IPS DF 19.7 (cell line): ENCODE data around the gene BSCL2.
"Not testable (repeated sequence)": the region's sequence is repeated elsewhere in the genome, so short reads cannot be mapped to it uniquely, and the experiment has no call there.

Experiments
- DNase-seq: peaks from one replicate; pipeline ENCODE4 v3.0.0-alpha.2; 2013; ENCODE audit warnings: low read depth, low spot score

Gene BSCL2

GRCh38 chr11:62719302-62719978 is 12.2 kb upstream of the BSCL2 start:
- DNase-seq = no peak

DNA sequence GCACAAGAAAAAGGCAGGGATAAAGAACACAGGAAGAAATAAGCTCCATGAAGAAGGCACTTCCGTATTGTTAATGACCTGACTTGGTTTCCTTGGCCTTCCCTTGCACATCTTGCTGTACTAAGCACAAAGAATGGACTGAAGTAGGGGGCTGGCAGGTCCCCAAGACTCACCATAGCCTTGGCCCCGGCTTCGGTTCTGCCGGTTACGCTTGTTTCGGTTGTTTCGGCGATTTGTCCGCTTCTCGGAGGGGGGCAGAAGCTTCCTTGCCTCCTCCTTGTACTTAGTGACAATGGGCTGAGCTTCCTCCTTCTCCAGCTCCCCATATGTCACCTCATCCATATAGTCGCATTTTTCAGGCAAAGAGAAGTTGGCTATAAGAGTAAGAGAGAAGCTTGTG is 9.6 kb upstream of the BSCL2 start:
- DNase-seq = no peak

DNA sequence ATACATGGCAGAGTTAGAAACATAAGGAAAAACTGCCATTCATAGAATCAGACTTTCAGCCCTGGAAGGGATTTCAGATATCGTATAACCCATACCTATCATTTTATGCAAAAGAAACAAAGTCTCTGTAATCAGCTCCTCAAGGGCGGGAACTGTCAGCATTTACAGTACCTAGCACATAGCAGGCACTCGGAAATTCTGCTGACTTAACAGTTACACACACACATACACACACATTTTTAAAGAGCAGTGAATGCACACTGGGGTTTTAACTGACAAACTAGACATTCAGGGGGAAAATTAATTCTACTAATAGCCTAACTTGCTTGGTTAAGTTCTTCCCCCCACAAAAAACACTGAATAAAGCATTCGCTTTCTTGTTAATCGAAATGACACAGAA is 9.0 kb upstream of the BSCL2 start:
- no peak for DNase-seq

DNA sequence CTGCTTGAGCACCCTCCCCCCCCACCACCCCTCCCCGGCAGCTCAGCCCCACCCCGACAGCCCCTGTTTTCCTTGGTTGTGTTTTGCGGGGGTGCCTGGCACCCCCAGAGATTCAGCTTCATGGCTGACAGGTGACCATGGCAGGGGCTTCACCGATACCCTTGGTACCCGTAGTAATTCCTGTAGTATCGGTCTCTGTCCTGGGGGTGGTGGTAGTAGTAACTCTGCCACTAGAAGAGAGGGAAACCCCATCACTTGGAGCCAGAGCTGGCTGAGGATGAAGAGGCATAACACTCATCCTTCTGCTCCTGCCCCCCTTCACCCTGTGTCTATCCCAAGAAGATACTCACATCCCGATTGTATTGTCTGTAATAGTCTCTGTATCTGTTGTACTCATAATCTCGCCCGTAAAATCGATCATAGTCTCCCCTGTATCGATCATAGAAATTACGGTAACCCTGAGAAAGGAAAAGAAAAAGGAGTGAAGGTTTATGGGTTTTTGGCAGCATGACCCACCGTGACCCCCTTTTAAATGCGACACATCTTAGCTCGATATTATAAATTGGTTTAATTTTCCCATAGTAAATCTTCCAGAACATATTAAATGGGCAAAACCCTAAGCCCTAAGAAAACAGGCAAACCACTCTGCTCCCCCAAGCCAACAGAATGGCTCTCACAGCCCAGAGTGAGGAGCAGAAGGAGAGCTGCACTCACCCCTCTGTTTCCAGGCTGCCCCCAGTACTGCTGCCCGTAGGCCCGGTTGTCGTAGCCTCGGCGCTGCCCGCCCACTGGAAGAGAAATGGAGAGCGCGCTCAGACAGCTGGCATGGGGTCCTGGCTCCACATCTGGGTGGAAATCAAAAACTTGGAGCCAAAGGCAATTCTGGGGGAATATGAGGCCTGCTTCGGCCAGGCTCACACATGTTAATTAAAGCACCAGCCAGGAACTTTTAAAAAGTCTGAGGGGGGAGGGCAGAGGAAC is 8.2 kb upstream of the BSCL2 start:
- no peak for DNase-seq

- no peak for DNase-seq
Observed at GRCh38 chr11:62713343-62713742, 6.1 kb upstream of the BSCL2 start.

- no peak for DNase-seq
Observed at GRCh38 chr11:62712861-62713260, 5.6 kb upstream of the BSCL2 start.

DNA sequence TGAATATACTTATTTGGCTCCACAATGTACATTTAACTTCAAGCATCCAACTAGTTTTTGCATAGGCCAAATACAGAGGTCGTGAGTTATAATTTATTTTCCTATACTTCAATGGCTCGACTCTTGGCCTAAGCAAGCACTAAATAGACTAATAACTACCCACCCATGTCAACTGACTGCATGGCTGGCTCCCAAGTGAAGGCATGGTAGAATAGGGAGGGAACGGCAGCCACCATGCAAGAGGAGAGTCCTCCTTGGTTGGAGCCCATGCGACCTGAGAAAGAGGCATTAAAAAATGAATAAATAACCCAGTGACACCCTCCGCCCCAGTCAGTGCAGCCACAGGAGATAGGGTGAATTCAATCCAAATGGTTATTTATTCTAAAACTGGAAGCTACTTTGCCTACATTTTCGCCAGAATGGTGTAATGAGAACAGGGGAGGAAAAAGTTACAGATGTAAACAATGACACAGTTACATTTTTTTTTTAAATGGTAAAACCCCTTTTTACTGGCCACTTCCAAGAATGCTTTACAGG is 5.1 kb upstream of the BSCL2 start:
- DNase-seq = no peak

- DNase-seq = no peak
Observed at GRCh38 chr11:62710001-62710345, 2.7 kb upstream of the BSCL2 start.

DNA sequence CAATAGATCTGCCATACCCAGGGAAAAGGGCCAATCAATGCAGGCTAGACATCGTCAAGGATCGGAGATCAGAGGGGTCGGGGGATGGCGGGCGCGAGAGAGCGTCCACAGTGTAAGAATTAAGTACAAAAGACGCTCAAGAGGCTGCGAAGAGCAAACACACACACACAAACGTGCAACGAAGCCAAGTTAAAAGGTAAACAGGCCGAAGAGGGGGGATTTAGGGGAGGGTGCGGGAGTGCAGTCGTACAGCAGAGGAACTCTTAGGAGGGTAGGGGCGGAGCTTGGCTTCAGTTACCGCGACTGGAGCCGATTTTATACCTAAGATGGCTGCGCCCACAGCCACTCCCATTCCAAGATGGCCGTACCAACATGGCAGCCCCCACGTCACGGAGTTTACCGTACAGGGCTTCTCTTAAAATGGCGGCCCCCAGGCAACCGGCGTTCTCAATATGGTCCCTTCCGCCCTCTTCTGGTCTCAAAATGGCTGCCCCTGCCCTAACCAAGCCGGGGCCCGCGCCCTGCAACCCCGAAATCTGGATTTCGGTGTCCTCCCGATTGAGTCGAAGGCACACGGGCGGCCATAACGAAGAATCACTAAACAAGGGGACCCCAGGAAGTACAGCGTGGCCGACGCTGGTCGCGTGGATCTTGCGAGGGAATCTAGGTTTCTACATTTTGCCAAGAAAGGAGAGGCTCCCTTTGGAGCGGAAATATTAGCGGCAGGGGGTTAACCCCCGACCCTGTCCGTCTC is 2.2 kb upstream of the BSCL2 start:
- peak; percentile 93 for DNase-seq

GRCh38 chr11:62708793-62709192 is 1.6 kb upstream of the BSCL2 start:
- no peak for DNase-seq

GRCh38 chr11:62708392-62708791 is 1.2 kb upstream of the BSCL2 start:
- DNase-seq = no peak

DNA sequence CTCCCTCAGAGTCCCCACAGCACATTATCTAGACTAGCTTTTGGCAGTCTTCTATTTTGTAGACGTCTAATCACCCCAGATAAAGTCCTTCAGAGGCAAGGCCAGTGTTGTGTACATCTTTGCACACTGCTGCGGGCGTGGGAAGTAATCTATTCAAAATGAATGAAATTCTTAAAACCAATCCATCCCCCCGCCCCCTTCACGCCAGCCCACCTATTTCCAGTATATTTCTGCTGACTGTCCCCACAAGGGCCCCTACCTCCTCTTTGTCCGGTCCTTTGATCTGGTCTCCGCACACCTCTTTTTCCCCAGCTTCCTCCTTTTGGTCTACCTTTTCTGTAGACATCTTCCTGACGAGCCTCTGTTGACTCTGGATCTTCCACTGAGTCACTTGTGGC is 375 bp downstream of the BSCL2 start:
- no peak for DNase-seq

DNA sequence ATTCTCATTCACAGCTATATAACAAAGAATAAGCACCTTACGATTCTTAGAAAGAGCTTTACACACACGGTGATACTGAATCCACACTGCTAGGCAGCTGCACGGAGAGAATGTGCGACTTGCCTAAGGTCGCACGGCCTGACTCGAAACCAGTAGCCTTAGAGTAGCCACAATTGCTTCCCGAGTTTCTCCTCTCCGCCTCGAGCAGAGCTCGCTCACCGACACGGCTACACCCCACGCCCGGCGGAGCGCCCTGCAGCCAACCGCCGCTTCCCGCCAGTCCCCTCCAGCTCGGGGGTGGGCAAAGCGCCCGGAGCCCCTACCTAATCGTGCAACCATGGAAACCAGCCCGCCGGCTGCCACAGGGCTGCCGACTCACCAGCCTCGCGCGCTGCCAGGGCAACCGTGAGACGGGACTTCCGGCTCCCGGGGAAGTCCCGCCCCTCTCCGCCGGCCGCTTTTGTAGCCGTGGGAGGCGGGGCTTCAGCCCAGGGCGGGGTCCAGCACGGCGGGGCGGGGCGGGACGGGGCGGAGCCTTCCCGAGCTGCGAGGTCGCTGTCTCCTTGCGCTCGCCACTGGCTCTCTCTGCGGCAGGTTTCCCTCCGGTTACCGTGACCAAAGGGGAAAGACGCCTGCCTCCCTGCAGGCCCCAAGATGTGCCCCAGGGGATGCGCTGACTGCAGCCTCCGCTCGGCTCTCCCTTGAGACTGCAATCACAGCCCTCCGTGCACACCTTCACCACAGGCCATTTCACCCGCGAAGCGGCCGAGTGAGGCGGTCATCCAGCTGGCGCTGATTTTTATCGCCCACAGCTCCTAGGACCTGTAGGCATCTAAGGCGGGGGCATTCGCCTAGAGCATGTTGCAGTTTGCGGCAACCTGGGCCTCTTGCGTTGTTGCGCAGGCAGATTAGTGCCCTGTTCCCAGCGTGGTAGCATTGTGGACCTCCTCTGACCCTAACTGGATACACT is 1.1 kb downstream of the BSCL2 start:
- DNase-seq = no peak

DNA sequence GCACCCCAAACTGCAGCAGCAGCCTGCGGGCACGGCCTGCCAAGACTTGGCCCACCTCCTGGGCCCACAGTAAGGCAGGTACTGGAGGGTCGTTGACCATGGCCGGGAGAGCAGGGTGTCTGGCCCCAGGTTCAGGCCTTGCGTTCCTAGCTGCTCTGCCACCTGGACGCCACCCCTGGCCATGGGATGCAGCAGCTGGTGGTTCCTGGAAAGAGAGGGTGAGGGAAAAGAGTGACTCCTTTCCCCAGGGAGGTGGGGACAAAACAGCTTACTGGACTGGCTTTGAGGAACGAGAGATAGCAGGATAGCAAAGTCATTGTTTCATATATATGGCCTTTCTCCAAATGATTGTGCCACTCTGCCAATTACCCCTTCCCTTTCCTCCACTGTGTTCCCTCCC is 1.8 kb downstream of the BSCL2 start:
- DNase-seq = no peak

GRCh38 chr11:62703921-62704320 is 3.3 kb downstream of the BSCL2 start:
- DNase-seq = not testable (repeated sequence)

DNA sequence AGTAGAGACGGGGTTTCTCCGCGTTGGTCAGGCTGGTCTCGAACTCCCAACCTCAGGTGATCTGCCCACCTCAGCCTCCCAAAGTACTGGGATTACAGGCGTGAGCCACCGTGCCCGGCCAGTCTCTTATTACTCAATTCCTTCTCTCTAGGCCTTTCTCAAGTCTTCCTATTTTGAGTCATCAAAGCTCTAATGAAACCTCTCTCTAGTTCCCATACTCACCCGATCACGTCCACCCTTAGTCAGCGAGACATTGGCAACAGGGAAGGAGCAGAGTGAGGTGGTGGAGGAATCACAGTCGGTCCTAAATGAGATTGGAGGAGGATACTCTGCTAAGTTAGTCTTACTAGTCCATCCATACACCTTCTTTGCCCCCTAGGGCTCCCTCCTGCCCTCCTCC is 5.0 kb downstream of the BSCL2 start:
- DNase-seq = no peak

- peak; percentile 68 for DNase-seq
Observed at GRCh38 chr11:62694455-62695167, 12.6 kb downstream of the BSCL2 start.

DNA sequence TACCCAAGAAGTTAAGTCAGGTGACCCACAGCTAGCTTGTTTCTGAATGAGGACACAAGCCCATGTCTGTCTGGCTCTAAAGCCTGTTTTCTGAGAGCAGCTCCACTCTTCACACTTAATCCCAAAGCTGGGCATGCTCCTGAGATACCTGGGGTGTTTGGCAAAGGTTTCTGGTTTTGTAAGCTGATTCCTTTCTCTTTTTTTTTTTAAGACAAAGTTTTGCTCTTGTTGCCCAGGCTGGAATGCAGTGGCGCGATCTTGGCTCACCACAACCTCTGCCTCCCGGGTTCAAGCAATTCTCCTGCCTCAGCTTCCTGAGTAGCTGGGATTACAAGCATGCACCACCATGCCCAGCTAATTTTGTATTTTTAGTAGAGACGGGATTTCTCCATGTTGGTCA is 13.6 kb downstream of the BSCL2 start:
- not testable (repeated sequence) for DNase-seq

DNA sequence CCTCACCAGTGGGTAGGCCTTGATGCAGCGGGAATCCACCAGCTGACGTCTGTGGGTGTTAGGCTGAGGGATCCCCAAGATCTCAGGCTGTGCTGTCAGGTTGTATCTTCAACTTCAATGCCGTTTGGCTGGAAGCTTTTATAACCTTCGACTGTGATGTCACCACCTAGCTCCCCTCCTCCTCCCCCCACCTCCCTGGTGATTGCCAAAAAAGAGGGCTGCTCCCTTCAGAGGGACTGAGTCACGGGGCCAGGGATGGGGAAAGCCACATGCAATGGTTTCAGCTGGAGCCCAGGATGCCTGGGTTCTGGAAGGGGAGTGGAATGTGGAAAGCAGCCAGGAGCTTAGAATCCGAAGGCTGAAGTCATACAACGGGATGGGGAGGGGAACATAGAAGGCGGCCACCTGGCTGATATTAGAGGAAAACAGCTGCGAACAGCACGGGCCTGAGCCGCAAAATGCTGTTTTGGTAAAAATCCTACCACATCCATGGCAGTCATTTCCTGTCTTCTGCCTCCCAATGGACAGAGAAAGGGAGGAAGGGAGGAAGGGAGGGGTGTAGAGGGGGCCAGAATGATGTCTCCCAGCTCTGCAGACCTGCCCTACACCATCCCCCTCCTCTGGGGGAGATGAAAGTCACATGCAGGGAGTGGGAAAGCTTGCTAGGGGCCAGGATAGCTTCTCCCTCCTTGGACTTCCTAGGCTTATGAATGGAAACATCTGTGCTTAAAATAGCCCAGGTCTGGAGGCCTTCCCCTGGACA is 17.6 kb downstream of the BSCL2 start, which contains the start of gene LRRN4CL:
Gene LRRN4CL (minus strand): TSS at position 110 of the 763 bp plus-strand sequence. CDS start 1,022 bp downstream, outside the sequence.
- DNase-seq = no peak
